H7 (cell line): ENCODE measurements around the gene GRP. TPM values are rescaled to one million over a fixed set of nuclear protein-coding genes. Genes with fewer than 3 reads are reported as not detected.

Experiments used
- DNase-seq: peaks from one replicate; pipeline ENCODE4 v3.0.0; 2012
- H3K27me3 ChIP-seq: 2 replicates; pipeline ENCODE4 v1.6.0; 2011; ENCODE audit warnings: mild to moderate bottlenecking, low read length; ENCODE audit not compliant: control insufficient read depth, insufficient read depth
- H3K36me3 ChIP-seq: replicated peaks from 2 replicates; pipeline ENCODE4 v1.5.1; 2011; ENCODE audit warnings: low read length; ENCODE audit not compliant: control insufficient read depth, insufficient read depth
- H3K4me3 ChIP-seq: 2 replicates; pipeline ENCODE4 v1.5.1; 2011; ENCODE audit warnings: low read depth, mild to moderate bottlenecking, control low read depth, low read length, moderate library complexity; ENCODE audit not compliant: insufficient read depth
- total RNA-seq: library from RNA; depleted of rRNA; stranded (reverse); fragments of >200 nt; shearing (Covaris generic); gene quantifications from 2 replicates; pipeline ENCODE4 v1.2.3, GENCODE V29; 2014

GRP gene
- total RNA-seq, 1 experiment from 2014 or later = 0.42 TPM

GRCh38 chr18:59210299-59210698, 9.7 kb upstream of the GRP start:
- Histone ChIP-seq H3K4me3 (no peak overlapping the region), H3K36me3 (no peaks in the 10 kb centered on the region), H3K27me3 (peaks cover 5% of the 10 kb centered on the region; the same call in 1 of the 2 replicates)
- DNase-seq = no peak

GRCh38 chr18:59211629-59212028, 8.3 kb upstream of the GRP start:
- Histone ChIP-seq H3K36me3 (no peaks in the 10 kb centered on the region), H3K4me3 (no peak overlapping the region), H3K27me3 (peaks cover 11% of the 10 kb centered on the region)
- DNase-seq = no peak

DNA sequence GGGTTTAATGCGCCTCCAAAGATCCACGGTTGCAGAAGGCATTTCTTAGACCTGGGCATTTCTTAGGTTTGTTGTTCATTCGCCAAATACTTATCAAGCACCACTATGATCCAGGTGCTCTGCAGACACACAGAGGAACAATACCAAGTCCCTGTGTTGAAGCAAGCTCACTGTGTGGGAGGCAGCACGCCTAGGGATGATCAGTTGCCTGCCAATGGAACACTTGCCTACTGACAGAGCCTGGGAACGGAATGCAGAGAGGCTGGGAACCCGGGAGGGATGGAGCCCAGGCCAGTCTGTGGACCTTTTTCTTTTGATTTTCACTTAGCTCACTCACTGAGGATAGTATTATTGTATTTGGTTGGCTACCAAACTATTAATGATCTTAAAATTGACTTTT, 1.9 kb upstream of the GRP start:
- DNase-seq = no peak
- H3K36me3 ChIP-seq = no peaks in the 10 kb centered on the region
- peaks cover 71% of the 10 kb centered on the region for H3K27me3 ChIP-seq
- H3K4me3 ChIP-seq = no peak overlapping the region

GRCh38 chr18:59220164-59220783, 316 bp downstream of the GRP start:
- Histone ChIP-seq H3K4me3 (peak overlapping the region; percentile 37; the same call in 1 of the 2 replicates), H3K36me3 (no peaks in the 10 kb centered on the region), H3K27me3 (peaks cover 83% of the 10 kb centered on the region)
- DNase-seq = peak; percentile 64

DNA sequence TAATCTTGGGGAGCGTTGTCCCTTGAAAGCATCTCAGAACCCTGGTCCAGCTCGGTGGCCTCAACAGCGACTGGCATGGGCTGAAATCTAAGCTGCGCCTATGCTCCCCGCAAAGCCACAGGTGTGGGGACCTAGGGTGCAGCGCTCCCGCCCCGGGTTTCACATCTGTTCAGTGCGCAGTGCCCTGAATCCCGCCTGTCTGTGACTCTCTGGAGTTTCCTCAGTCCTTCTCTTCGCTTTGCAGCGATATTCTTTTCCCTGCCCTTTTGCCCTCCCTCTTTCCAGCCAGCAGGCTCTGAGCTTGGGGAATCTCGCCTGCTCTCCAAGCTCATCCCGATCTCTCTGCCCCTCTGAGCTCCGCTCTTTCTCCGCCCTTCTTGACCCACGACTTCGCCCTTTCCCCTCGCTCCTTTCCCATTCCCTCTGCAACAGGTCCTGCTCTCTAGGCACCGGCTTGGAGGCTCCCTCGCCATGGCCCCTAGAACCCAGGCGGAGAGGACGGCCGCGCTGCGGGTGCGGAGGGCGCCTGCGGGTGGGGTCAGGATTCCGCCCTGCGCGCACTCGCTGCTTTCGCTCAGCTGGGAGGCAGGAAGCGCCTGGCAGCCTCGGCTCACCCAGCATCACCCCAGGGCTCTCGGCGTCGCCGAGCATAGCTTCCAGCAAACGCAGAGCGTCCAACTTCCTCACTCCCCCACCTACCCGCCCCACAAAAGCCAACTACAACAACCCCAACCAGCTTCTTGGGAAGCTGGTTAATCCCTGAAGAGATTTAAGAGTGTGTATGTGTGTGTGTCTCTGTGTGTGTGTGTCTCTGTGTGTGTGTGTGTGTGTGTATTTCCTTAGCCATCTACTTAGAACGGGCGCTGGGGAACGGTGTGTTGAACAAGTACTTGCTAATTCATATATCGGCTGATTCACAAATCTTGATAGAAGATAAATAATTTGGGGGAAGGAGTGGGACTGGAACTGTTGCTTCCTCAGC, 1.1 kb downstream of the GRP start:
- H3K36me3 ChIP-seq = no peaks in the 10 kb centered on the region
- DNase-seq = peak; percentile 67
- peak overlapping the region; percentile 37; the same call in 1 of the 2 replicates for H3K4me3 ChIP-seq
- peaks cover 85% of the 10 kb centered on the region for H3K27me3 ChIP-seq

GRCh38 chr18:59222341-59222740, 2.4 kb downstream of the GRP start:
- H3K27me3 ChIP-seq = peaks cover 78% of the 10 kb centered on the region
- no peak overlapping the region for H3K4me3 ChIP-seq
- H3K36me3 ChIP-seq = no peaks in the 10 kb centered on the region
- DNase-seq = no peak

GRCh38 chr18:59228351-59228750, 8.4 kb downstream of the GRP start:
- Histone ChIP-seq H3K4me3 (no peak overlapping the region), H3K36me3 (no peaks in the 10 kb centered on the region), H3K27me3 (peaks cover 26% of the 10 kb centered on the region)
- DNase-seq = no peak

DNA sequence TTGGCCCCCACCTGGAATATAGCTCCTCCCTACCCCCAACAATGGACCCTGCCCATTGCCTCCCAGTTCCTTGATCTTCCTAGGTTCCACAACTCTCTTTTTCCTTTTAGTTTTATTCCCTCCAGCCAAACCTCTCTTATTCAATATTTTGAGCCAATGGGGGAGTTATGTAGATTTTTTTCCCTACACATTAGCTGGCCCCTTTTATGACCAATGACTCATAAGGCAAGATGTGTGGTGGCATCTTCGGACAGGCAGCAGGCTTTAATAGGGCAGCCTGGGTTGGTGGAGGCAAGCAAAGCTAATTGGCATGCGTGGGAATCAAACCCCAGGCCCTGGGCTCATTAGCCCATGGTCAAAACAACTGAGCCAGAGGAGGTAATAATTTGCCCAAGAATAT, 9.2 kb downstream of the GRP start:
- Histone ChIP-seq H3K36me3 (no peaks in the 10 kb centered on the region), H3K4me3 (no peak overlapping the region), H3K27me3 (peaks cover 18% of the 10 kb centered on the region)
- DNase-seq = no peak

DNA sequence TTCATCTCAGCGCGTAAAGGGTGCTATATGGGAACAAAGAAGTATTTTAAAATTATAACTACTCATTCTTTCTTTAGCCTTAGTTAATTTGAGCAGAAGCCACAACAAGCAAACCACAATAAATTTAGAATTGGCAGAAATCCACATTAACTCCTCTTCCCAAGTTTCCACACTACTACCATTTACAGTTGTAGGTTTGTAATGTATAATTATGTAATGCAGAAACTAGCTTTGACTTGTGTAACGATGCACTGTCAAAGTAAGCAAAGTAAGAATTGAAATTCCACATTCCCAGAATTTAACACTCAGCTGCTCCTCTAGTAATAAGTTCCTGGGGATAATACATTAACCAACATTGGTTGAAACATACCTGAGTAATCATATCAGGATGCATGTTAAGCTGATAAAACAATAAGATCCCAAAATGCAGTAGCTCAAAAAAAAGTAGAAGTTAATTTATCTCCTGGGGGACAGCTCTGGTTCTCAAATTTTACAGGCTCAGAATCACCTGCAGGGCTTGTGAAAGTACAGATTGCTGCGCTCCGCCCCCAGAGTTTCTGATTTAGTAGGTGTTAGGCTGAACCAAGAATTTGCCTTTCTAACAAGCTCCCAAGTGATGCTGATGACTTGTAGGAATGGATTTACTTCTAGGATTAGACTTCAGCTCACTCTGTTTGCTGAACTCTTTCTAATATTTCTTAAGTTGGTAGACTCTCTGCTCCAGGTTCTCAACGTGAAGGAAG, 9.9 kb downstream of the GRP start:
- no peaks in the 10 kb centered on the region for H3K36me3 ChIP-seq
- H3K27me3 ChIP-seq = peaks cover 13% of the 10 kb centered on the region
- no peak overlapping the region for H3K4me3 ChIP-seq
- DNase-seq = no peak

- H3K4me3 ChIP-seq = no peak overlapping the region
- H3K27me3 ChIP-seq = peaks cover 9% of the 10 kb centered on the region; the same call in 1 of the 2 replicates
- DNase-seq = no peak
- H3K36me3 ChIP-seq = no peaks in the 10 kb centered on the region
Observed at GRCh38 chr18:59231114-59231513, 11.2 kb downstream of the GRP start.

DNA sequence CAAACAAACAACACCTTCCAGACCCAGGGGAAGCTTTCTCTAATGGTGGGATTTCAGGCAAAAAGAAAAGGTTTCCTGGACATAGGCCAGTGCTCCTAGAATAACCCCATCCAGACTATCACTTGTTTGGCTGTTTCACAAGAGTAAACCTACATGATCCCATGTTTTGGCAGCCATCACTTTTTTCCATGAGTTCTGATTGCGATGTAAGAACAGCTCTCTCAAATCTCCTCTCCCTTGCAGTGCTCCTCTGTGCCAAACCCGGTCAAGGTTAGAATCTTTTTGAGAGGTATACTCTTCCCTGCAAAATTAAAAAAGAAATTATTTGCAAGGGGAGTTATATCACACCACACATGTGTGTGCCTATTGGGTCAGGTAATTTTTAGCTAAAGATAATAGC, 11.9 kb downstream of the GRP start:
- Histone ChIP-seq H3K36me3 (no peaks in the 10 kb centered on the region), H3K4me3 (no peak overlapping the region), H3K27me3 (peaks cover 7% of the 10 kb centered on the region; the same call in 1 of the 2 replicates)
- no peak for DNase-seq

DNA sequence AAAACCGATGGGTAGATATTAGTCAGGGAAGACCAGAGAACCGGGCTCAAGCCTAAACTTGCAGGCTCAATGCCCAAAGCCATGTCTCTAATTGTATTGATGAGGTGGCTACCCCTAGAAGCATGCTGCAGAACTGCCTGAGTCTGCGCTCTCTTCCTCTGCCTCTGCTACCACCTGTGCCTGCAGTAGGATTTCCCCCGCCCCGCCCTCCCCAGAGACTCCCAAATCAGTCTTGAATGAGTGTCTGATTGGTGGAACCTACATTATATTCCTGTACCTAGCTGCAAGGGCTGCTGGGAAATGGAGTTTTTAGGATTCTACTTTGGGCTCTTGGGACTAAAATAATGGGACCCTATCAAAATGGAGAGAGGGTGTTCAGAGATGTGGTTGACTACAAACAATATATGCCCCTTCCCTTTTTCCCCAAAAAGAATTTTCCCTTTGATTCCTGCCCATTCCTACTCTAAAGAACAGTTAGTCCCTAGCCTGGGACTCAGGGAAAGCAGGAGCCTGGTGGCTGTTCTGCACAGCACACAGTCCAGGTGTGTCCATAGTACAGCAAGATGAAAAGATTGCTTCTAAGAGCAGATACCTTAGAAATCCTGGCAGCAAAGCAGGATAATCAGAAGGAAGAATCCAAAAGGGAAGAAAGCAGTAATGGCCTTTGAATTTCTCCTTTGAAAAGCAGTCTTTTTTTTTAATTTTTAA, 12.5 kb downstream of the GRP start:
- Histone ChIP-seq H3K36me3 (no peaks in the 10 kb centered on the region), H3K4me3 (no peak overlapping the region), H3K27me3 (peaks cover 7% of the 10 kb centered on the region; the same call in 1 of the 2 replicates)
- DNase-seq = peak; percentile 48

GRCh38 chr18:59233017-59233410, 13.1 kb downstream of the GRP start:
- Histone ChIP-seq H3K36me3 (no peaks in the 10 kb centered on the region), H3K4me3 (no peak overlapping the region), H3K27me3 (peaks cover 7% of the 10 kb centered on the region; the same call in 1 of the 2 replicates)
- DNase-seq = no peak

GRCh38 chr18:59238385-59238784, 18.4 kb downstream of the GRP start:
- Histone ChIP-seq H3K36me3 (no peaks in the 10 kb centered on the region), H3K4me3 (no peak overlapping the region), H3K27me3 (peaks cover 1% of the 10 kb centered on the region; the same call in 1 of the 2 replicates)
- DNase-seq = no peak
